ENCODE measurements around the gene PIEZO2. TPM values are rescaled to one million over a fixed set of nuclear protein-coding genes. Genes with fewer than 3 reads are reported as not detected.

Gene PIEZO2
- total RNA-seq, 1 donor from 2014 or later: 5.3 TPM

GRCh38 chr18:10949655-10950054 lies 199.7 kb downstream of the PIEZO2 start:
- no peak for TF ChIP-seq EZH2 (IDR thresholded peaks at IDR 0.05; ENCODE audit: insufficient read depth, low read length)
- no peak for TF ChIP-seq CTCF (IDR thresholded peaks at IDR 0.05; ENCODE audit: insufficient read depth, low read depth, low read length)
- Mint-ChIP-seq H3K9me3 (ENCODE audit: unreplicated experiment) (peaks cover 15% of the 10 kb centered on the region), H3K36me3 (ENCODE audit: low read depth, unreplicated experiment) (peaks cover 4% of the 10 kb centered on the region), H3K27me3 (ENCODE audit: low read depth, unreplicated experiment) (no peaks in the 10 kb centered on the region), H3K4me3 (ENCODE audit: unreplicated experiment) (no peak overlapping the region), H3K4me1 (ENCODE audit: low read depth, unreplicated experiment) (no peaks in the 10 kb centered on the region), H3K27ac (ENCODE audit: unreplicated experiment) (no peak overlapping the region)
- DNase-seq (ENCODE audit: low read depth) (no peak), FAIRE-seq (no peak)
- Histone ChIP-seq H3K9me3 (ENCODE audit: insufficient read depth, low read depth, low read length) (peaks cover 10% of the 10 kb centered on the region), H3K79me2 (ENCODE audit: insufficient read depth, low read length) (no peaks in the 10 kb centered on the region), H2AFZ (ENCODE audit: low read depth, low read length) (no peak overlapping the region), H3K36me3 (ENCODE audit: insufficient read depth, low read length) (no peaks in the 10 kb centered on the region), H3K27ac (ENCODE audit: low read depth, low read length) (no peak overlapping the region), H4K20me1 (ENCODE audit: insufficient read depth, low read length) (no peaks in the 10 kb centered on the region), H3K4me1 (ENCODE audit: insufficient read depth, low read length) (no peaks in the 10 kb centered on the region), H3K9ac (ENCODE audit: low read length) (no peak overlapping the region), H3K4me2 (ENCODE audit: low read length) (no peak overlapping the region), H3K27me3 (ENCODE audit: insufficient read depth, low read length) (no peaks in the 10 kb centered on the region), H3K4me3 (ENCODE audit: insufficient read depth, low read depth, low read length) (no peak overlapping the region)

GRCh38 chr18:10948421-10948820 lies 200.9 kb downstream of the PIEZO2 start:
- H4K20me1 ChIP-seq (ENCODE audit: insufficient read depth, low read length): no peaks in the 10 kb centered on the region
- no peaks in the 10 kb centered on the region for H3K27me3 ChIP-seq (ENCODE audit: insufficient read depth, low read length)
- peaks cover 12% of the 10 kb centered on the region for H3K9me3 ChIP-seq (ENCODE audit: insufficient read depth, low read depth, low read length)
- H3K4me1 ChIP-seq (ENCODE audit: insufficient read depth, low read length): no peaks in the 10 kb centered on the region
- DNase-seq (ENCODE audit: low read depth): no peak
- no peak for FAIRE-seq
- Mint-ChIP-seq H3K4me3 (ENCODE audit: unreplicated experiment) (no peak overlapping the region), H3K27ac (ENCODE audit: unreplicated experiment) (no peak overlapping the region), H3K4me1 (ENCODE audit: low read depth, unreplicated experiment) (no peaks in the 10 kb centered on the region), H3K27me3 (ENCODE audit: low read depth, unreplicated experiment) (no peaks in the 10 kb centered on the region), H3K36me3 (ENCODE audit: low read depth, unreplicated experiment) (peaks cover 8% of the 10 kb centered on the region), H3K9me3 (ENCODE audit: unreplicated experiment) (peaks cover 22% of the 10 kb centered on the region)
- no peak overlapping the region for H3K4me2 ChIP-seq (ENCODE audit: low read length)
- H3K27ac ChIP-seq (ENCODE audit: low read depth, low read length): no peak overlapping the region
- no peaks in the 10 kb centered on the region for H3K79me2 ChIP-seq (ENCODE audit: insufficient read depth, low read length)
- no peaks in the 10 kb centered on the region for H3K36me3 ChIP-seq (ENCODE audit: insufficient read depth, low read length)
- H3K4me3 ChIP-seq (ENCODE audit: insufficient read depth, low read depth, low read length): no peak overlapping the region
- H2AFZ ChIP-seq (ENCODE audit: low read depth, low read length): no peak overlapping the region
- no peak overlapping the region for H3K9ac ChIP-seq (ENCODE audit: low read length)
- TF ChIP-seq EZH2 (IDR thresholded peaks at IDR 0.05; ENCODE audit: insufficient read depth, low read length): no peak
- TF ChIP-seq CTCF (IDR thresholded peaks at IDR 0.05; ENCODE audit: insufficient read depth, low read depth, low read length): no peak

GRCh38 chr18:10946058-10946457 lies 203.3 kb downstream of the PIEZO2 start:
- Mint-ChIP-seq H3K36me3 (ENCODE audit: low read depth, unreplicated experiment) (peaks cover 8% of the 10 kb centered on the region), H3K27ac (ENCODE audit: unreplicated experiment) (no peak overlapping the region), H3K4me1 (ENCODE audit: low read depth, unreplicated experiment) (no peaks in the 10 kb centered on the region), H3K4me3 (ENCODE audit: unreplicated experiment) (no peak overlapping the region), H3K9me3 (ENCODE audit: unreplicated experiment) (peaks cover 25% of the 10 kb centered on the region), H3K27me3 (ENCODE audit: low read depth, unreplicated experiment) (no peaks in the 10 kb centered on the region)
- peaks cover 14% of the 10 kb centered on the region for H3K9me3 ChIP-seq (ENCODE audit: insufficient read depth, low read depth, low read length)
- no peaks in the 10 kb centered on the region for H3K4me1 ChIP-seq (ENCODE audit: insufficient read depth, low read length)
- no peak overlapping the region for H3K27ac ChIP-seq (ENCODE audit: low read depth, low read length)
- DNase-seq (ENCODE audit: low read depth): no peak
- H3K9ac ChIP-seq (ENCODE audit: low read length): no peak overlapping the region
- no peak for FAIRE-seq
- H2AFZ ChIP-seq (ENCODE audit: low read depth, low read length): no peak overlapping the region
- no peaks in the 10 kb centered on the region for H3K79me2 ChIP-seq (ENCODE audit: insufficient read depth, low read length)
- TF ChIP-seq CTCF (IDR thresholded peaks at IDR 0.05; ENCODE audit: insufficient read depth, low read depth, low read length) (no peak), EZH2 (IDR thresholded peaks at IDR 0.05; ENCODE audit: insufficient read depth, low read length) (no peak)
- no peaks in the 10 kb centered on the region for H3K27me3 ChIP-seq (ENCODE audit: insufficient read depth, low read length)
- H4K20me1 ChIP-seq (ENCODE audit: insufficient read depth, low read length): no peaks in the 10 kb centered on the region
- H3K36me3 ChIP-seq (ENCODE audit: insufficient read depth, low read length): no peaks in the 10 kb centered on the region
- H3K4me3 ChIP-seq (ENCODE audit: insufficient read depth, low read depth, low read length): no peak overlapping the region
- H3K4me2 ChIP-seq (ENCODE audit: low read length): no peak overlapping the region
